KOPT-K1 (cell line): Measurements from ENCODE around the gene MARVELD1.

Source experiments
- H3K27ac ChIP-seq: fragments of 200-600 bp; sonication (generic); 2 replicates; pipeline ENCODE4 v1.5.1; 2016; ENCODE audit warnings: antibody characterized with exemption, mild to moderate bottlenecking, low read depth, low read length; ENCODE audit not compliant: poor library complexity, severe bottlenecking
- H3K36me3 ChIP-seq: fragments of 200-600 bp; sonication (generic); 2 replicates; pipeline ENCODE4 v1.5.1; 2017; ENCODE audit warnings: antibody characterized with exemption, mild to moderate bottlenecking, low read length, moderate library complexity; ENCODE audit not compliant: insufficient read depth
- H3K9me3 ChIP-seq: fragments of 200-600 bp; sonication (generic); 2 replicates; pipeline ENCODE4 v1.5.1; 2017; ENCODE audit warnings: antibody characterized with exemption, low read length, mild to moderate bottlenecking; ENCODE audit not compliant: insufficient read depth, poor library complexity, severe bottlenecking

Gene MARVELD1

DNA sequence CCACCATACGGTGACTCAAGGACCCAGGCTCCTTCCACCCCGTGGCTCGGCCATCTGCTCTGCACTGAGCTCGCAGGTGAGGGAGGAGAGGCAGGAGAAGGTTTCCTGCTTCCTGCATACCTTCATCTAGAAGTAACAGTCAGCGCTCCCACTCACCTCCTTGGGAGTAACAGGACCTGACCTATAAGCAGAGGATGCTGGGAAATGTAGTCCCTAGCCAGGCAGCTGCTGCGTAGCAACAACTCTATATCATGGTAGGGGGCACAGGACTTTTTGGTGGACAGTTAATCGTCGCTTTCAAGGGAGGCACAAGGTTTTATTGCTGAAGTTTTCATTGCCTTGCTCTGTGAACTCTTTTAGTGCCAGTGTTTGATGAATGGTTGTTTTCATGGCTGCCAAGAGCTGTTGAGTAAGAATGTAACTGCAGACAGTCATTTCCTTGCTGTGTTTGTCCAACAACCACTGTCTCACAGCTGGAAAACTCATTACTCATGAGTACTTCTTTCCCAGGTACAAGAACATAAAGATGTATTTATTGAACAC is 13.2 kb downstream of the MARVELD1 start:
- no peaks in the 10 kb centered on the region for H3K36me3 ChIP-seq
- no peak overlapping the region for H3K27ac ChIP-seq
- H3K9me3 ChIP-seq, result no peaks in the 10 kb centered on the region

DNA sequence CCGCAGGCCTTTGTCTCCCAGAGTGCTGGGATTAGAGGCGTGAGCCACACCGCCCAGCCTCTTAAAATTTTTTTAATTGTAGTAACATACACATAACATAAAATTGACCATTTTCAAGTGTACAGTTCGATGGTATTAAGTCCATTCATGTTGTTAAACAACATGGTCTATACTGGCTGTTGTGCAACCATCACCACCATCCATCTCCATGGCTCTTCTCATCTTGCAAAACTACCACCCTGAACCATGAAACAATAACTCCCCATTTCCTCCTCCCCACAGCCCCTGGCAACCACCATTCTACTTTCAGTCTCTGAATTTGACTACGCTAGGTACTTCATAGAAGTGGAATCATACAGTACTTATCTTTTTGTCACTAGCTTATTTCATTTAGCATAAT is 15.5 kb downstream of the MARVELD1 start:
- Histone ChIP-seq H3K27ac (no peak overlapping the region), H3K36me3 (no peaks in the 10 kb centered on the region), H3K9me3 (no peaks in the 10 kb centered on the region)

DNA sequence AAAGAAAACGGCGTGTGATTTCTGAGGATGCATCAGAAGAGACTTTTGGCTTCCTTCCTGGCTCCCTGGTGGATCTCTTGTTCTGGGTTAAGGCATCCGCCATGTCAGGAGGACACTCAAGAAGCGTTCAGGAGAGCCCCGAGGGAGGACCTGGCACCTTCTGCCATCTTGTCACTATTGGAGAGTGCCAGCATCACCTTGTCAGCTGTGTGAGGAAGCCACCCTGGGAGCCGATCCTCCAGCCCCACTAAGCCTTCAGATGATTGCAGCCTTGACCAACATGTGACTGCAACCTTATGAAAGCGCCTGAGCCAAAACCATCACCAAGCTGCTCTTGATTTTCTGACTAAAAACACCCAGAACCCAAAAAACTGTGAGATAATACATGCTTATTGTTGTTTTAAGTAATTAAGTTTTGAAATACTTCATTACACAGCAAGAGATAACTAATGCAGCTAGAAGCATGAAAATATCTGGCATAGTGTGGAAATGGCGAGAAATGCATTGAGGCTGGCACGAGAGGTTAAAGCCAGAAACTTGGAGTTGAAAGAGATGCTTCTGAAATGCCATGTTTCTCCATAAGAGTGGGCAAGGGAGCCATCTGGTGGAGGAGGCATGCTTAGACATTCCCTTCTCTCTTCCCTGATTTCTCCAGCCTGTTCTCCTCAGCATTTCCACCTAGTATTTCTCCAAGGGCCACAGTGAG is 18.0 kb downstream of the MARVELD1 start:
- H3K36me3 ChIP-seq, result no peaks in the 10 kb centered on the region
- H3K9me3 ChIP-seq, result no peaks in the 10 kb centered on the region
- no peak overlapping the region for H3K27ac ChIP-seq

DNA sequence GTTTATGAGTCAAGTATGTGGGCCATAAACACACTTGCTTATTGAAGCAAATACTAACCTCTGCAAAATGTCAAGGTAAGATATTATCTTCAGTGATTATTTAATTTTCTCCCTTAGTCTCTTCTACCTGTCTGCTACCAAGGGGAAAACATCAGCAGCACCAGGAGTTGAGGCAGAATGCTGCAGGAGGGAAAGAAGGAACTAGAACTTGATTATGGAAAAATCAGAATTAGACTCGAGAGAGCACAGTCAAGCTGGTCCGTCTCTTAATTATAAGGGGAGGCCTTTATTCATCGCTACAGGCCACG is 18.5 kb downstream of the MARVELD1 start:
- Histone ChIP-seq H3K9me3 (no peaks in the 10 kb centered on the region), H3K36me3 (no peaks in the 10 kb centered on the region), H3K27ac (no peak overlapping the region)

DNA sequence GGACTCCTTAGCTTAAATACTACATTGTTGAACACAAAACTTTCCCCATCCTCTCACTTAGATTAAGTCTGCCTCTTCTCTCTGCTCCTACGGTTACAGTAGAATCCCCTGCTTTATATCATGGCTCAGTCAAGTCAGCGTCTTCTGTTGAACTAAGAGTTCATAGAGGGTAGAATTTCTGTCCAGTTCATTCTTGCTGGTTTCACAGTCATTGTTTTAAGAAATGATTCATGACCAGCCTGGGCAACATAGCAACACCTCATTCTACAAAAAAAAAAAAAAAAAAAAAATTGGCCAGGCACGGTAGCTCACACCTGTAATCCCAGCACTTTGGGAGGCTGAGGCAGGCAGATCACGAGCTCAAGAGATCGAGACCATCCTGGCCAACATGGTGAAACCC is 19.7 kb downstream of the MARVELD1 start:
- Histone ChIP-seq H3K27ac (no peak overlapping the region), H3K36me3 (no peaks in the 10 kb centered on the region), H3K9me3 (no peaks in the 10 kb centered on the region)

DNA sequence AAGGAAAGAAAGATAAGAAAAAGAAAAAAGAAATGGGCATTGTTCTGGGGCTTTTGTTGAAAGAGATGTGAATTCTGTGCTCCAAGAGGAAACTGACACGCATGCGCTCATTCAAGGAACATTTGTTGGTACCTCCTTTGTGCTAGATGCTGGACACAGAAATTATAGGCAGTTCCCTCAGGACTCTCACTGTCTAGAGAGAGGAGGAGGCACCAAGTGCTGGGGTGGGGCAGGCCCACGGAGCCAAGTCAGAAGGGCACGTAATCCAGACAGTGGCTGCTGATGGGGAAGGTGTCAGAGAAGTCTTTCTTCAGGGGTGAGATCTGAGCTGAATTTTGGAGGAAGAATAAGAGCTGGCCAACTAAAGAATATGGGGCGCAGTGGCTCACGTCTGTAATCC is 20.5 kb downstream of the MARVELD1 start:
- no peaks in the 10 kb centered on the region for H3K9me3 ChIP-seq
- peaks cover 5% of the 10 kb centered on the region for H3K36me3 ChIP-seq
- no peak overlapping the region for H3K27ac ChIP-seq

DNA sequence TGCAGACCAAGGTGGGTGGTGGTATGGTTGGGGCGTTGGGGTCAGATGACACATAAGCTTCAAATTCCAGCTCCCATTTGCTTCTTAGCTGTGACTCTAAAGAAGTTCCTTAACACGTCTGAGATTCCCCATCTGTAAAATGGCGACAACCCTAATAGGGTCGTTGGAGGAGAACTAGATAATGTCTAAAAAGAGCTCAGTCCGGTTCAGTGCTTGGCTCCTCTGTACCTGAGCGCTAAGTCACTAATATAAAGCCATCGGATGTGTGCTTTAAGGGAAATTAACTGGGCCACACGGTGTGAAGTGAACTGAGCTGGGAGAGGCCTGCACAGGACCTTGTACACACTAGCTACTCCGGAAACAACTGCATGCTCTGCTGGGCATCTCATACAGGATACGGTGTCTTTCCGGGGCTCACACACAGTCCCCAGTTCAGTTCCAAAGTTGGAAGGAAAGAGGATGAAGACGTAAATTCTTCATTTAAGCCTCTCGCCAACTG is 22.9 kb downstream of the MARVELD1 start:
- H3K9me3 ChIP-seq, result no peaks in the 10 kb centered on the region
- peaks cover 26% of the 10 kb centered on the region for H3K36me3 ChIP-seq
- H3K27ac ChIP-seq, result peak overlapping the region; percentile 63

DNA sequence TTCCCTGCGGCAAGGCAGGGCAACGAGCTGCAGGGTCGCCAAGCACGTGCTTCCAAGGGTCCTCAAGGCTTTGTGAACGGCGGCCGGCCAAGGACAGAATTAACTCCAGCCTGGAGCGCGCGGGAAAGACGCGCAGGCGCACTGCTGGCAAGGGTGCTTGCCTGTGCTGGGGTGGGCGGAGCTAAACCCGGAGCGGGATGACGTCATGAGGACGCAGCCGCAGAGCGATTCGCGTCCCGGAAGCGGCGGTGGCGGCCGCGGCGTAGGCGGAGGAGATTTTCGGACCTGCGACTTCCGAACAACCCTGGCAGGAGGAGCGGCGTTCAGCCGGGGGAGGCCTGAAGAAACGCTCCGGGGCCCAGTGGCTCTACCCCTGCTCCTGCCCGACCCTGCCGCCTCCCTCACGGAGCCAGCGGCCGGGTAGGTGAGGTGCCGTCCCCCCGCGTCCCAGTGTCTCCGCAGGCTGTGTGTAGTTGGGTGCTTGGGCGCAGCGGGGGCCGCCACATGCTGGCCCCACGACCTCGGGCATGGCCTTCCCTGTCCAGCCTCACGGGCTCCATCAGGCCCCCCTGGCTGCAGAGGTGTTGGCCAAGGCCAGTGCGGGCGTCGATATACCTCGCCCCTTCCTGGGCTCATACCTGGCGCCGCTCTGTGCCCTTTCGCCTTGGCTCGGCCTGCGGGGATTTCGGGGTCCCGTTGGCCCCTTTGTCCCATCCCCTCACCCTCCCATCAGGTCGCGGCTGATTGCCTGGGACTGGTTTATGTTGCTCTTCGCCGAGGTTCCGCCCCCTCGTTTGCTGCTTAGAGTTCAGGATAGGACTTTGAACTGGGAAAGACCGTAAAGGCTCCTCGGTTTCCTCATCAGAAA is 23.6 kb downstream of the MARVELD1 start, which contains the start of gene ZFYVE27:
TSS of gene ZFYVE27 (plus strand) at position 227 of the 868 bp plus-strand sequence. CDS start 1,350 bp downstream, outside the sequence.
- peak within 1 kb of the TSS; percentile 63 for H3K27ac ChIP-seq

DNA sequence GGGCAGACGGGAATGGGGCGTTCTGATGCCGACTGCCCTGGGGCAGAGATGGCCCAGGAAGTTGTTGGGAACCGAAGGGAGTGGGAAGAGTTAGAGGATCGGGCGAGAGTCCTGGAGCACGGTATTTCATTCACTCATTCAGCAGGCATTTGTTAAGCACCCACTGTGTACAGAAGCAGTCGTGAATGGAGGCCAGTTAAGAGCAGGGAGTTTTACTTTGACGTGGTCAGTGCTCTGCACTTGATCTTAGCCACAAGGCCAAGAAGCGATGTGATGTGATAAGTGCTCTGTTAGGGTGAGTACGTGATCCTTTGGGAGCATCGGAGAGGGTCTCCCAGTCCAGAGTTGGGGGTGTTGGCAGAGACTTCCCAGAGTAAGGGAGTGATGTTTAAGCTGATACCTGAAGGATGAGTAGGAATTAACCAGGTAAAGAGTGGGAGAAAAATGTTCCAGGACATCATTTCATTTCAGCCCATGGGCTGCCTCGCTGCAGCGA is 24.3 kb downstream of the MARVELD1 start:
- Histone ChIP-seq H3K36me3 (peaks cover 37% of the 10 kb centered on the region), H3K9me3 (no peaks in the 10 kb centered on the region), H3K27ac (peak overlapping the region; percentile 63)

More for the DNA sequence above, 23.6 kb downstream of the MARVELD1 start, which contains the start of gene ZFYVE27:
- peaks cover 33% of the 10 kb centered on the region for H3K36me3 ChIP-seq
- H3K9me3 ChIP-seq, result no peaks in the 10 kb centered on the region

DNA sequence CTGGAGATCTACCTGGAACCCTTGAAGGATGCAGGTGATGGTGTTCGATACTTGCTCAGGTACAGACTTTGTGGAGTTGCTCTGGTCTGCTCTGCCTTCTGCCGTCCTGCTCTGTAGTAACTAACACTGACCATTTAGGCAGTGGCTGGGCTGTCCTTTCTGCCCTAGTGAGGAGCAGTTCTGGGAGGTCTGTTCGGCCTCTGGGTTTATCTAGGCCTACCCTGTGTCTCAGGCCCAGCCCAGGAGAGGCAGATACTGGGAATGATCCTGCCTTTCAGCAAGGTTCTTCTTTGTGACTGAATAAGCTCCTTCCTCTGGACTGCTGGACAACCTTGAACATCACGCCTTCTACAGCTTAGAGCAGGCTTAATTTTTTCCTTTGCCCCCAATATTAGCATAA is 25.1 kb downstream of the MARVELD1 start:
- Histone ChIP-seq H3K9me3 (no peaks in the 10 kb centered on the region), H3K27ac (no peak overlapping the region), H3K36me3 (peaks cover 45% of the 10 kb centered on the region)

DNA sequence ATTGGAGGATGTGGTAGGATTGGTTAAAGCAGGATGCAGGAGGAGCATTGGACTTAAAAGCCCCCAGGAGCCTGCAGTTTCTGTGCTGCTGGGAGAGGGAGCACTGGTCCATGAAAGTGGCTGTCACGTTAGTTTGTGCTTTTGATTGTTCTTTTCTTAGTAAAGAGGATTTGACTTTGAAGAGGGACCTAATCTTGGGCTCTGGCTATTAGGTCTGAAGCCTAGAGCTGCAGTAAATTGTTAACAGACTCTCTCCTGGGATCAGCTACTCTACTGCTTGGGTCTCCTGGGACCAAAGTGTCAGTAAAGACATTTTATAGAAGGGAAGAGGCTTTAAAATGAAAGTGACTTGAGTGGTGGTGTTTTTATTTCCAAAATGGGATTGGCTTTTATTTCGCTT is 27.1 kb downstream of the MARVELD1 start:
- peaks cover 65% of the 10 kb centered on the region for H3K36me3 ChIP-seq
- H3K27ac ChIP-seq, result no peak overlapping the region
- no peaks in the 10 kb centered on the region for H3K9me3 ChIP-seq

DNA sequence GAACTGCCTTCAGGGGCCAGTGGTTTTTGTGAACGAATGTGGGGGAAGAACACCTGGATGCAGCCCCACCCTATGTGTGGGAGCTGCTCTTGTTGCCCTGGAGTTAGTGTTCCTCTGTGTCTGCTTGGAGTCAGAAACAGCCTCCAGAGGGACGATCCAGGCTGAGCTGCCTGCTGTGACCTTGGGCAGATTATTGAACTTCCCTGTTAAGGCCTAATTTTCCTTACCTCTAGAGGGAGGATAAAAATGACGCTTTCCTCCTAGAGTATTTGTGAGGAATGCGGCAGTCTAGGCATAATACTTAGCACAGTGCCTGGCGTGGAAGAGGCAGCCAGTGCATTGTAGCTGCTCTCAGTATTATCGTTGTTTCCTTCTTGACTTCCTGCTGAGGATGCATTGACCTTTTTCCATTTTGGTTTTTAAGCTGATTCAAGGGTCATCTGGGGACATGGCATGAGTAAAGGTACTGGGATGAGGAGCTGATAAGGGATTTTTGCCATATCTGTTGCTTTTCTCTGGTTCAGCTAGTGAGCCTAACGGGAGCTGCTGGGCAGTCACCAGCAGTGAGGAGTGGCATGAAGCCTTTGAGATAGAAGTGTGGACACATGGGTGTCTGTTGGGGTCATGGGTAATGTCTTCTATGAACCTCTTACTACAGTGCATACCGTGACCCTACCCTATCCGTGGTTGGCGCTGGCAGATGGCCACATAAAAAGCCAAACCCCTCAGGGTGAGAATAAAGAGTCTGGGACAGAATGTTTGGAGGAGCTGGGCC is 29.8 kb downstream of the MARVELD1 start:
- Histone ChIP-seq H3K27ac (no peak overlapping the region), H3K36me3 (peaks cover 92% of the 10 kb centered on the region), H3K9me3 (no peaks in the 10 kb centered on the region)

DNA sequence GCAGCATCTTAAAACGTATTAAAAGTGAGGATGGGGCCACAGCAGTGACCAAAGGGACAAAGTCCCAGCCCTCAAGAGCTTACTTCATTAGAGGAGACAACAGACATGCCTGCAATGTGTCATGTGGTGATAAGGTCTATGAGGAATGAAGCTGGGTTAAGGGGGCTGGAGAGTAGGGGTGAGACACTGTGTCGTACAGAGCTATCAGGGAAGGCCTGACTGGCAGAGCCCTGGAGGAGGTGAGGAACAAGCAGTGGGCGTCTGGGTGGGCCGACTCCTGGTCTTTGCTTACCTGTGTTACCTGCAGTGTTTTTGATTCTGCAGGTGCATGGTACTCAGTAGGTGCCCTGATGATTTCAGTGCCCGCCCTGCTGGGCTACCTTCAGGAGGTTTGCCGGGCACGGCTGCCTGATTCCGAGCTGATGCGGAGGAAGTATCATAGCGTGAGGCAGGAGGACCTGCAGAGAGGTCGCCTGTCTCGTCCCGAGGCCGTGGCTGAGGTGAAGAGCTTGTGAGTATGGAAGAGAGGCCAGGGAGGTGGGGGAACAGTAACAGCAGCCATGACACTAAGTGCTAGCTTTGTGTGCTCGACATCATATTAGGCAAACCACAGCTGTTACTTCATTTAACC is 31.0 kb downstream of the MARVELD1 start:
- Histone ChIP-seq H3K9me3 (no peaks in the 10 kb centered on the region), H3K36me3 (peaks cover 97% of the 10 kb centered on the region), H3K27ac (no peak overlapping the region)

DNA sequence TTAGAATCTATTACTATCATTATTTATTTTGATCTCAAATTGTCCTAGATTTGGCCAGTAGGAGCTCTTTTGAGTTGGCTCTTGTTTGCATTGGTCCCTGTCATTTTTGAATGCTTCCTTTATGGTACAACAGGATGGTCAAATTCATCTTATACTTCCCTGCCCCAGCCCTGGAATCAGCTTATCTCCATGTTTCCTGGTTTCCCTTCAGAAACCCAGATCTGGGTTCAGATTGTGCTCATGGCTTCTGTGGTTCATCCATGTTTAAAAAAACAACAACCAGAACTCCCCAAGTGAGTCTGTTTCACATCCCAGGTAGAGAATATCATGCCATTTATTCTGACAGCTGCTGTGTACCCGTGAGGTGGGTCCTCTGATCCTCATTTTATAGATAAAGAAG is 34.0 kb downstream of the MARVELD1 start:
- Histone ChIP-seq H3K9me3 (no peaks in the 10 kb centered on the region), H3K27ac (no peak overlapping the region), H3K36me3 (peaks cover 99% of the 10 kb centered on the region)
